Retina (tissue), 1 donor: ENCODE results near the gene CSRP1.
"Not testable (repeated sequence)": the region's sequence is repeated elsewhere in the genome, so short reads cannot be mapped to it uniquely, and the experiment has no call there.

Experiments
- DNase-seq: peaks from one replicate; pipeline ENCODE4 v3.0.0-alpha.2; 2016

The CSRP1 gene

DNA sequence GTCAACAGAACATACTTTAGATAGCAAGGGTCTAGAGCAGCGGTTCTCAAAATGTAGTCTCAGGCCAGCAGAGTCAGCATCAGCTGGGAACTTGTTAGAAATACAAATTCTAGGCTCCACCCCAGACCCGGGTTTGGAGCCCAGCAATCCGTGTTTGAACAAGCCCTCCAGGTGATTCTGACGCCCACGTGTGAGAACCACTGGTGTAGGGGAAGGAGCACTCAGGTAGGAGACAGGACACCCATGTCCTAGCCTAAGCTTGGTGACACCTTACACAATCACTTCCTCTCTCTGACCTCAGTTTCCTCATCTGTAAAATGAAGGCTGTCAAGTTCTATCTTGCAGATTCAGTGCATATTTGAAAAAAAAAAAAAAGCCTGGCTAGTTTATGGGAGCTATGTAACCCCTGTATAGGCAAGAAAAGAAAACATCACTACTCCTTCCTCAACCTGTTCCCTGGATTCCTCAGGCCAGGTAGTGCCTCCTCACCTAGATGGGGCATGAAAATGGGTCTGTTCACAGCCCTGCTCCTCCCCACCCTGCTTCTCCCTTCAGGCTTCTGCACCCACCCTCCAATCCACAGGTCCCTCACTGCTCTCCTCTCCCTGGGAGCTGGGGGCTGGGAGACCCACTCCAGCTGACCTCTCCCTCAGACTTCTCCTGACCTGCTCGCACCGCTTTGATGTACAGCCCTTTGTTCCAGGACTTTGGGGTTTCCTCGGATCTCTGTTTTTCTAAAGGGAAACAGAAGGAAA is 30.8 kb downstream of the CSRP1 start:
- DNase-seq = no peak

GRCh38 chr1:201475130-201475529 is 31.8 kb downstream of the CSRP1 start:
- no peak for DNase-seq

DNA sequence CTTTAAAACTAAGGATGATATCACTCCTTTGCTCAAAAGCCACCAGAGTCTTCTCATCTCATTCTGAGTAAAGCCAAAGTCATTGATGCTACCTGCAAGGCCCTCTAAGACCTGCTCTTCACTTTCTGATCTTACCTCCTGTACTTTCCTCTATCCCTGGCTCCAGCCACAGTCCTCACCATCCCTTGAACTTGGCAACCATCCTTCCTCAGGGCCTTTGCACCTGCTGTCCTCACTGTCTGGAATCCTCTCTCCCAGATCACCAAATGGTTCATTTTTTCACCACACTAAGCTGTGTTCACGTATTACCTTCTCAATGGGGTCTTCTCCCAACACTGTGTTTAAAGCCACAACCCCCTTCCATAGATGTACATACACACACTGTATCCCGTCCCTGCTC is 33.6 kb downstream of the CSRP1 start:
- no peak for DNase-seq

DNA sequence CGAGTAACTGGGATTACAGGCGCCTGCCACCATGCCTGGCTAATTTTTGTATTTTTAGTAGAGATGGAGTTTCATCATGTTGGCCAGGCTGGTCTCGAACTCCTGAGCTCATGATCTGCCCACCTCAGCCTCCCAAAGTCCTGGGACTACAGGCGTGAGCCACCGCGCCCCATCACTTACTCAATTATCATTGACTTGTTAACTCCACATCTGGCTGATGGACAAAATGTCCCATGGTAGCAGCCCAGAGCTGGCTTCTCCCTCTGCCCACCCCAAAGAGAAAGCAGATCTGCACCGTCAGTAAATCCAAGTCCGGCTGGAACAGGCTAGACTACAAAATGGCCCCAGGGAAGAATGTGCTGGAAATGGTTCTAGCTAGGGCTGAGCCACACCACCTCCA is 34.6 kb downstream of the CSRP1 start:
- not testable (repeated sequence) for DNase-seq

DNA sequence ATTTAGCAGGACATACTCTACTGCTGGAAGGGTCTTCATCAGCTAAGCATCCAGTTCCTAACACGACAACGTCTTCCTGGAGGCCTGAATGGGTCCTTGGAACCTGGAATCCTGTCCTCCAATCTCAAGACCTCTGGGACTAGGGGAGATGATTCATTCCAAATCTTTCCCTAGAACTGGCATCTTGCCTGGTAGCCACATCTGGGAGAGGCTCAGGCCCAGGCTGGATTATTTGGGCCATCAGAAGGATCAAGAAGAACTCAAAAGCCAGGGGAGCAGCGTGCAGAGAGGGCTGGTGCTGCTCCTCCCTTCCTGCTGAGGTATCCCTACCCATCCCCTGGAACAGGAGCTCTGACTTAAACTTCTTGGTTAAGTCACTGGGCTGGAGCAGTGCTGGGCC is 35.2 kb downstream of the CSRP1 start:
- DNase-seq = no peak

GRCh38 chr1:201470581-201470980 is 36.3 kb downstream of the CSRP1 start:
- no peak for DNase-seq

GRCh38 chr1:201469645-201470074 is 37.3 kb downstream of the CSRP1 start:
- DNase-seq = no peak

- DNase-seq = peak; percentile 83
These were observed 37.9 kb downstream of the CSRP1 start, which contains the start of gene PHLDA3 for GRCh38 chr1:201468844-201469644. Gene PHLDA3 (minus strand): TSS chr1:201469188. CDS start chr1:201468786, 402 bp downstream.

DNA sequence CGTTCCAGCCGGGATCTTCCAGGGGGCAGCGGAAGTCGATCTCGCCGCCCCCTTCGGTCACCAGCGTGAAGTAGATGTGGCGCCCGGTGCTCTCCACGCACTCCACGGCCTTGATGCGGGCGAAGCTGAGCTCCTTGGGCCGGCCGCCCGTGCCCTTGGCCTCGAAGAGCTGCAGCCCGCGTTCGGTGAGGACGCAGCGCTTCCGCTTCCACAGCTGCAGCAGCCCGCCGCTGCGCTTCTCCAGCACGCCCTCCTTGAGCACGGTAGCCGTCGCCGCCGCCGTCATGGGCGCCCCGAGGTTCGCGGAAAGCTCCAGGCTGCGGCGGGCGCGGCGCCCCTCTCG is 38.5 kb downstream of the CSRP1 start:
- DNase-seq = peak; percentile 78

GRCh38 chr1:201466492-201466891 is 40.4 kb downstream of the CSRP1 start:
- DNase-seq = no peak

DNA sequence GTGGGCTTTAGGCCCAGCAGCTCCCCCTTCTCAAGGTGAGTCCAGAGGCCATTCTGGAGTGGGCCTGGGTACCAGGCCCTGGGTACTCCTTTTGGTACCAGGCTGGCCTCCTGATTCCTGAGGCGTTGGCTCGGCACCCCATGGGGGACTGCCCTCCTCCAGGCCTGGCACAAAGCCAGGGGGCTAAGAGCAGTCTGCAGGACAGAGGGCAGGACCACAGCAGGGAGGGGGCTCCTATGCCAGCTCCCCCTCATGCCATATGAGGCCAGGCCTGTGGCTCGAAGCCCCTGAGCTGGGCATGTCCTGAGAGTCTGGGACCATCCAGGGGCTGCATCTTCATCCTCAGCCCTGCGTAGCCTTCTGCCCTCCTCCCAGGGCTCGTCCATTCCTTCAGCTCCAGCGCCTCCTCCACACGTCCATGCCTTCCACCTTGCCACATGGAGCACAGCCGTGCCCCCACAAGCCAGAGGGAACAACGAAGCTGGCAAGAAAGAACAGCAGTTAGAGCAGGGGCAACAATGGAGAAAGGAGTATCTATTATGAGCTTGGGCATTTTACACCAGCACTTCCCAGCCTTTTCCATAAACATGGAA is 41.1 kb downstream of the CSRP1 start:
- DNase-seq = no peak

DNA sequence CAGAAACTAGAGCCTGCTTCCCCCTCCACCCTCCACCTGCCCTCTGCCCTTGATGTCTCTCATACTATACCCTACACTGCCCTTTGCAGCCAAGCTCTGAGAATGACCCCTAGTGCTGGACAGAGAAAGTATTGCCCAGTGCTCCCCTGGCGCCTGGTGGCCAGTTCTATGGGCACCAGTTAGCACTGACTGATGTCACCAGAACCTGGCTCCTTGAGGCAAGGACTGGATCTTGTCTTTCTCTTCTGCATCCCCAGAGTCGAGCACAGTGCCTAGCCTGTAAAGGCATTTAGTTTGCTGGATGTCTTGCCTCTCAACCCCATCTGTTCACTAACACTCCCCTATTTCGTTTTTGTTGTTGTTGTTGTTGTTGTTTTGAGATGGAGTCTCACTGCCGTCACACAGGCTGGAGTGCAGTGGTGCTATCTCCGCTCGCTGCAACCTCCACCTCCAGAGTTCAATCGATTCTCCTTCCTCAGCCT is 43.8 kb downstream of the CSRP1 start:
- DNase-seq = no peak

- no peak for DNase-seq
These were observed 45.1 kb downstream of the CSRP1 start for GRCh38 chr1:201461645-201462441.

GRCh38 chr1:201460814-201461644 is 45.9 kb downstream of the CSRP1 start:
- no peak for DNase-seq

DNA sequence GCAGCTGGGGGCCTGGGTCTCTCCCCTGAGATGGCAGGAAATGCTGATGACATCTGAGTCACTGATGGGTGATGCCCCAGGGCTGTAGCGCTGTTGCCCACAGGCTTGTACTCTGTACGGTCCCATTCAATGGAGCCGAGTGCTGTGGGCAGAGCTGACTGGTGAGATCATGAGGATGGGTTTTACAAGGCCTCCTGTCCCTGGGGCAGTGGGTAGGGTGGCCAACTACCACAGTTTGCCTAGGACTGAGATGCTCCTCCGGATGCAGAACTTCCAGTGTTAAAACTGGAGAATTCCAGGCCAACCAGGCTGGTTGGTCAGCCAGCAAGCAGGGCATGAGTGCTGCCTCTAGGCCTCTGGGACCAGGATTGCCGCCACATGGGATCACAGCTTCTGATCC is 47.1 kb downstream of the CSRP1 start:
- no peak for DNase-seq

DNA sequence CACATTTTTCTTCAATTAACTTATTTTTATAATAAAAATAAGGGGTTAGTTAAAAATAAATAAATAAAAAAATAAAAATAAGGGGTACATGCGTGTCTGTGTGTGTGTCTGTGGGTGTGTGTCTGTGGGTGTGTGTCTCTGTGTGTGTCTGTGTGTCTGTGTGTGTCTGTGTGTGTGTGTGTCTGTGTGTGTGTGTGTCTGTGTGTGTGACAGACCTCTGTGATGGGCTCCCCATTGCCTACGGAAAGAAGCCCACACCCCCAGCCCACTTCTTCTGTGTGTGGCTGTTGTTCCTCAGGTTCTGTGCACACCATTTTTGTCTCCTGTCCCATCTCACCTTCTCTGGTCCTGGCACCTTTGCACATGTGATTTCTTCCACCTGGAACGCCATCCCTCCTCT is 47.9 kb downstream of the CSRP1 start:
- DNase-seq = no peak

DNA sequence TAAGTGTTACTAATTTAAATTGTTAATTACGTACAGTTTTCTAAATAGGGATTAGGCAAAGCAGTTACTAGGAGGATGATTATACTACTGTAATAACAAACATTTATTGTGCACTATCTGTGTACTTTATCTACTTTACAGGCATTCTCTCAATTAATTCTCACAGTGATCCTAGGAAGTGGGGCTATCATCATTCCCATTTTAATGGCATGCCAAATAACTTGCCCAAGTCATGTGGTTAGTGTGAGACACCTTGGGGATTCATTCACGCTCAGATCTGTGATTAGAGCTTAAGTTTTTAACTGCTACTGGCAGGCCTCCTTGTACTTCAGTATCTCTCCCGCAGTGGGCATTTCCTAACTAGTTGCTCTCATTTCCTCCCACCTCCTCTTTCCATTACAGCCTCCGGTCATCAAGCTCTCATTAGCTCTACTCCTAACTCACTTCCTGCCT is 49.4 kb downstream of the CSRP1 start:
- DNase-seq = no peak

- DNase-seq = peak; percentile 70
These were observed 50.2 kb downstream of the CSRP1 start for GRCh38 chr1:201456499-201457309.

GRCh38 chr1:201455098-201455497 is 51.8 kb downstream of the CSRP1 start:
- no peak for DNase-seq

DNA sequence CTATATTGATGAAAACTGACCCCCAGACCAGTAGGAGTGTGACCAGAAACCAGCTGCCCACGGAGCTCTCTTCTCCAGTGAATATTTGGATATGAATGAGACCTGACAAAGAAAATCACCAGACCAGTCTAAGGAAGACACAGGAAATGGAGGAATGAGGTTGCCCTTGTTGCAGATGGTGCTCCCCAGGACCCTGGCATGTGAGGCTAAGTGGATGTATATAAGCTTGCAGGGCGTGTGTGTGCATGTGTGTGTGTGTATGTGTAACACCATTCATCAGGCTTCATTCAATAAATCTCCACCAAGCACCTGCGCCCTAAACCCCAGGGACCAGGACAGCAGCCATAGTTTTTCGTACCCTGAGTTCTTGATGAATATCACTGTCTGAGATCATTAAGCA is 52.3 kb downstream of the CSRP1 start:
- no peak for DNase-seq

GRCh38 chr1:201452866-201453265 is 54.1 kb downstream of the CSRP1 start:
- DNase-seq = no peak
